DOHH2 (cell line): ENCODE data around the gene RMC1.

Experiments
- H3F3A ChIP-seq: fragments of 200-600 bp; sonication (generic), shearing (Covaris generic); 2 replicates; pipeline ENCODE4 v1.6.0; 2016; ENCODE audit warnings: antibody characterized with exemption, mild to moderate bottlenecking; ENCODE audit not compliant: control insufficient read depth, insufficient read depth
- H3K27ac ChIP-seq: fragments of 200-600 bp; sonication (generic); 2 replicates; pipeline ENCODE4 v1.5.1; 2014; ENCODE audit warnings: low read depth, mild to moderate bottlenecking, low read length, moderate library complexity
- H3K27me3 ChIP-seq: fragments of 200-600 bp; sonication (generic); 2 replicates; pipeline ENCODE4 v1.6.1; 2014; ENCODE audit warnings: mild to moderate bottlenecking, low read length, mixed read lengths; ENCODE audit not compliant: control insufficient read depth
- H3K36me3 ChIP-seq: fragments of 200-600 bp; sonication (generic); 2 replicates; pipeline ENCODE4 v1.6.1; 2014; ENCODE audit warnings: mild to moderate bottlenecking, low read length, moderate library complexity, mixed read lengths; ENCODE audit not compliant: control insufficient read depth
- H3K4me1 ChIP-seq: fragments of 200-600 bp; sonication (generic); 2 replicates; pipeline ENCODE4 v1.6.1; 2014; ENCODE audit warnings: mild to moderate bottlenecking, low read length, mixed read lengths; ENCODE audit not compliant: control insufficient read depth
- H3K4me2 ChIP-seq: fragments of 200-600 bp; sonication (generic); 2 replicates; pipeline ENCODE4 v1.6.0; 2014; ENCODE audit warnings: mild to moderate bottlenecking, low read length, moderate library complexity
- H3K4me3 ChIP-seq: fragments of 200-600 bp; sonication (generic); 2 replicates; pipeline ENCODE4 v1.5.1; 2014; ENCODE audit warnings: mild to moderate bottlenecking, low read length, mixed read lengths
- H3K79me2 ChIP-seq: fragments of 200-600 bp; sonication (generic); 2 replicates; pipeline ENCODE4 v1.6.1; 2014; ENCODE audit warnings: mild to moderate bottlenecking, low read length, mixed read lengths; ENCODE audit not compliant: control insufficient read depth
- H3K9me2 ChIP-seq: fragments of 200-600 bp; sonication (generic); replicated peaks from 2 replicates; pipeline ENCODE4 v1.6.1; 2014; ENCODE audit warnings: mild to moderate bottlenecking, low read length, mixed read lengths; ENCODE audit not compliant: control insufficient read depth
- H3K9me3 ChIP-seq: fragments of 200-600 bp; sonication (generic); 2 replicates; pipeline ENCODE4 v1.6.1; 2014; ENCODE audit warnings: antibody characterized with exemption, low read length, mixed read lengths; ENCODE audit not compliant: control insufficient read depth, insufficient read depth
- H4K20me1 ChIP-seq: fragments of 200-600 bp; sonication (generic); 2 replicates; pipeline ENCODE4 v1.6.0; 2014; ENCODE audit warnings: low read depth, mild to moderate bottlenecking, antibody characterized with exemption, low read length, moderate library complexity; ENCODE audit not compliant: control insufficient read depth, insufficient read depth
- CTCF ChIP-seq: fragments of 200-600 bp; sonication (generic); IDR thresholded peaks from one replicate; pipeline ENCODE4 v1.5.1; 2014; ENCODE audit warnings: antibody characterized with exemption, mild to moderate bottlenecking, low read depth, low read length; ENCODE audit not compliant: poor library complexity, severe bottlenecking
- EZH2phosphoT487 ChIP-seq: fragments of 200-600 bp; sonication (generic); IDR thresholded peaks from 2 replicates; pipeline ENCODE4 v1.6.1; 2017; ENCODE audit warnings: borderline replicate concordance, mild to moderate bottlenecking, antibody characterized with exemption, low read length, moderate library complexity, mixed read lengths

RMC1 gene

GRCh38 chr18:23569299-23570063 is 66.2 kb downstream of the RMC1 start:
- Histone ChIP-seq H3F3A (no peaks in the 10 kb centered on the region), H3K9me2 (no peaks in the 10 kb centered on the region), H3K4me1 (peaks cover 12% of the 10 kb centered on the region), H4K20me1 (no peaks in the 10 kb centered on the region), H3K4me3 (no peak overlapping the region), H3K36me3 (peaks cover 76% of the 10 kb centered on the region), H3K4me2 (no peak overlapping the region), H3K9me3 (no peaks in the 10 kb centered on the region), H3K27ac (no peak overlapping the region), H3K27me3 (no peaks in the 10 kb centered on the region), H3K79me2 (peaks cover 8% of the 10 kb centered on the region)
- TF ChIP-seq EZH2phosphoT487 = no peak
- no peak for TF ChIP-seq CTCF

GRCh38 chr18:23570912-23571504 is 67.7 kb downstream of the RMC1 start:
- Histone ChIP-seq H4K20me1 (no peaks in the 10 kb centered on the region), H3F3A (peaks cover 5% of the 10 kb centered on the region; the same call in 1 of the 2 replicates), H3K4me2 (no peak overlapping the region), H3K79me2 (peaks cover 17% of the 10 kb centered on the region), H3K36me3 (peaks cover 73% of the 10 kb centered on the region), H3K4me3 (no peak overlapping the region), H3K9me3 (no peaks in the 10 kb centered on the region), H3K4me1 (peaks cover 21% of the 10 kb centered on the region), H3K27me3 (no peaks in the 10 kb centered on the region), H3K27ac (no peak overlapping the region), H3K9me2 (no peaks in the 10 kb centered on the region)
- no peak for TF ChIP-seq EZH2phosphoT487
- TF ChIP-seq CTCF = no peak

- no peak overlapping the region for H3K27ac ChIP-seq
- TF ChIP-seq EZH2phosphoT487 = no peak
- TF ChIP-seq CTCF = no peak
- no peak overlapping the region for H3K4me3 ChIP-seq
- no peaks in the 10 kb centered on the region for H3K27me3 ChIP-seq
- peaks cover 5% of the 10 kb centered on the region; the same call in 1 of the 2 replicates for H3F3A ChIP-seq
- peaks cover 21% of the 10 kb centered on the region for H3K4me1 ChIP-seq
- peaks cover 69% of the 10 kb centered on the region for H3K36me3 ChIP-seq
- H3K4me2 ChIP-seq = no peak overlapping the region
- no peaks in the 10 kb centered on the region for H3K9me3 ChIP-seq
- peaks cover 17% of the 10 kb centered on the region for H3K79me2 ChIP-seq
- H4K20me1 ChIP-seq = no peaks in the 10 kb centered on the region
- no peaks in the 10 kb centered on the region for H3K9me2 ChIP-seq
Measured at GRCh38 chr18:23572012-23572411, 68.7 kb downstream of the RMC1 start.
